Adipocyte (in vitro differentiated cells): ENCODE results near the gene SNED1.

Source experiments
- DNase-seq: peaks from one replicate; pipeline ENCODE4 v3.0.0-alpha.2; 2015; ENCODE audit warnings: low read depth
- H3K27me3 ChIP-seq: replicated peaks from 2 replicates; pipeline ENCODE4 v1.7.0; 2013; ENCODE audit warnings: mild to moderate bottlenecking, low read length, moderate library complexity; ENCODE audit not compliant: control insufficient read depth, insufficient read depth
- H3K36me3 ChIP-seq: 2 replicates; pipeline ENCODE4 v1.7.0; 2013; ENCODE audit warnings: low read length, mild to moderate bottlenecking, moderate library complexity; ENCODE audit not compliant: control insufficient read depth, insufficient read depth, severe bottlenecking
- H3K4me1 ChIP-seq: 2 replicates; pipeline ENCODE4 v1.7.0; 2013; ENCODE audit warnings: mild to moderate bottlenecking, low read length, moderate library complexity; ENCODE audit not compliant: control insufficient read depth, insufficient read depth
- H3K4me3 ChIP-seq: 2 replicates; pipeline ENCODE4 v1.7.0; 2013; ENCODE audit warnings: mild to moderate bottlenecking, low read length, moderate library complexity
- H3K9ac ChIP-seq: 2 replicates; pipeline ENCODE4 v1.7.0; 2013; ENCODE audit warnings: mild to moderate bottlenecking, low read length, moderate library complexity
- H3K9me3 ChIP-seq: 2 replicates; pipeline ENCODE4 v1.7.0; 2013; ENCODE audit warnings: mild to moderate bottlenecking, low read length, moderate library complexity; ENCODE audit not compliant: control insufficient read depth

Gene SNED1

DNA sequence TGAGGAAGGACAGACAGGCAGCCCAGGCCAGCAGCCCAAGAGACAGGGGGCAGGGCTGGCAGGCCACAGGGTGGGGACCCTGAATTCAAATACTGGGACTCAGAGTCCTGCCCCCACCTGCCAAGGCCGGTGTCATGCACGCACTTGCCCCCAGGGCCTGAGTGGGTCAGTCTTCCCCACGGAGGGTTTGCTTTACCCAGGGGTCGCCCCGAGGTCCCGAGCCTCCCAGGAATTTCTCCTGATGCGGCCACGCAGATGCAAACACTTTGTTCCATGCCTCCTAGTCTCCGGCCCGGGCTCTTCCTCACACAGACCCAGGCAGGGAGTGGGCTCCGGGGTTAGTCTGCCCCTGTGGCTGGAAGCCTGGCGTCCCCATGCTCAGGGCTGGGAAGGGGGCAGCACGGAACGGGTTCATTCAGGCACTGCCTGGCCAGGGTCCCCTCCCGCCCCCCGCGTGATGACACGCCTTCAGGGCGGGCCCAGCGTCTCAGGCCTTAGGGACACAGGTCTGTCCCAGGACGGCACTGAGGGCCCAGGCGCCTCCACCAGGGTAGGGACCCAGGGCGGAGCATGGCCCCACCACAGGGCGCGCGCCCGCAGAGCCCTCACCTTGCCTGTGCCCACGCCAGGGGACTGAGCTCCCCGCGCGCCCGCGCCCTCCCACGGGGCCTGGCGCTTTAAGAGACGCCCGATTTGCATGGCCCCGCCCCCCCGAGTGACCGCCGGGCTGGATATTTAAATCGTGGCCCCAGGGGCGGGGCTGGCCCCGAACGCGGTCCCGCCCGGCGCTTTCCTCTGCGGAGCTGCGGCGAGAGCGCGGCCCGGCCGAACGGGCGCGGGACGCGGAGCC lies at the start of gene SNED1:
Gene SNED1 (plus strand): TSS at position 763 of the 850 bp plus-strand sequence. CDS start 220 bp downstream, outside the sequence.
- Histone ChIP-seq H3K4me1 (peaks cover 47% of the 10 kb centered on the region), H3K9me3 (peaks cover under 1% of the 10 kb centered on the region), H3K27me3 (no peaks in the 10 kb centered on the region), H3K9ac (peak within 1 kb of the TSS; percentile 88), H3K4me3 (peak within 1 kb of the TSS; percentile 87), H3K36me3 (peaks cover 21% of the 10 kb centered on the region)
- peak; percentile 94 for DNase-seq

DNA sequence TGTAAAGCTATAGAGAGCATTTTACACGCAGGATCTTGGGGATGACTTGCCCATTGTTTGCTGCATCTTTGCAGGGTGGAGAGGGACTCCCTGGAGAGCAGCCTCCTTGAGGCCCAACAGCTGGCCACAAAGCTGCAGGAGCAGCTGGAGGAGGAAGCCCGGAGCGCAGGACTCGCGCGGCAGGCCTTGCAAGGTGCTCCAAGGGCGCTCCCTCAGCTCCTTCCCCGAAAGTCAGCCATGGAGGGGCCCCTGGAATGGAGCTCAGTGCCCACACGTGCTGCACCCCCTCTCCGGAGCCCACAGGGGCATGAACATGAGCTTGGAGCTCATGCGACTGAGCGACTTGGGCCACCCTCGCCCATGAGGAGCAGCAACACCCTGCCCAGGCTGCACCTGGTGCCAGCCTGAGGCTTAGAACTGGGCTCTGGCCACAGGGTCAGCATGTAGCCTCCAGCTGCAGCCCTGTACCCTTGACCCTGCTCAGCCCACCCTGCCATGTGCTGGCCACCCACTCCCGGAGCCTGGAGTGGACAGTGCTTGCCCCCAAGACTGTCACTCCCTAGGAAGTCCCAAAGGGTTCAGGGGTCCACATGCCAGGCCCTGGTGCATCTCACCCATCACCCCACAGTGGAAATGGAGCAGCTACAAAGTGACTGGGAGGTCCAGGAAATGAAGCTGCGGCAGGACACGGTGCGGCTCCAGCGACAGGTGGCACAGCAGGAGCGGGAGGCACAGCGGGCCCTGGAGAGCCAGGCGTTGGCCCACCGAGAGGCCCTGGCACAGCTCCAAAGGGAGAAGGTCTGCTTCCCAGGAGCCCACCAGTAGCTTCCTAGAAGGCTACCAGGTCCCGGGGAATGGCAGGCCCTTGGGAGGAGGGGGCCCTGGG lies 49.3 kb upstream of the SNED1 start:
- no peak for DNase-seq
- no peaks in the 10 kb centered on the region for H3K4me1 ChIP-seq
- H3K4me3 ChIP-seq, result no peak overlapping the region
- H3K27me3 ChIP-seq, result peaks cover 7% of the 10 kb centered on the region
- H3K36me3 ChIP-seq, result no peaks in the 10 kb centered on the region
- no peak overlapping the region for H3K9ac ChIP-seq
- no peaks in the 10 kb centered on the region for H3K9me3 ChIP-seq

DNA sequence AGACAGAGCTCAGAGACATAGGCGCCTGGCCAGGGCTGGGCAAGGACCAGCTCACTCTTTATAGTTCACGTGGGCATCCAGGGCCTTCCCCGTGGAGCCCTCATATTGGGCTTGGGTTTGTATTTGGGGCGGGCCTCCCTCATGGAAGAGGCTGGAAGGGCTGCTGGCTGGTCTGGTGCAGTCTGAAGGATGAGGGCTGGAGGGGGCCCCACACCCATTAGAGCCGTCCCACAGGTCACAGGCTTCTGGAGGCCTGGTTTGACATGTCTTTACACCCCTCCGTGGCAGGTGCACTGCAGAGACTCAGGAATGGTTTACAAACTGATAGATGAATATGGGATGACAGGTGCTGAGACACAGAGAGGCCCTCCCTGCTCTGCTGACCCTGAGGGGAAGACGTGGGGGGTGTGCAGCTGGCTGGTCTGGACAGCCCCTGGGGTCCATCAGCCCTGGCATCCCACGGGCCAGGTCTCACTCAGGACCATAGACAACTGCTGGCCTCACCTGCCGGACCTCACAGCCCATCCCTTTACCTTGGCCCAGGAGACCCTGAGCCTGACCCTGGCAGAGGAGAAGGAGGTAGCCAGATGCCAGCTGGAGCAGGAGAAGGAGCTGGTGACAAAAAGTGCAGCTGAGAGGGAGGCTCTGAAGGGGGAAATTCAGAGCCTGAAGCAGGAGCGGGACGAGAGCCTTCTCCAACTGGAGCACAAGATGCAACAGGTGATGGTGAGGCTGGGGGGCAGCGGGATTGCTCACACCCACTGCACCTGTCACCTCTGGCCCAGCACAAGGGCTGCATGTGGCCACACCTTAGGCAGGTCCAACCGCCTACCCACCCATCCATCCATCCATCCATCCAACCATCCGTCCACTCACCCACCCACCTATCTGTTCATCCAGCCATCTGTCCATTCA lies 48.4 kb upstream of the SNED1 start:
- DNase-seq, result no peak
- no peak overlapping the region for H3K9ac ChIP-seq
- H3K4me3 ChIP-seq, result no peak overlapping the region
- H3K27me3 ChIP-seq, result peaks cover 7% of the 10 kb centered on the region
- H3K9me3 ChIP-seq, result no peaks in the 10 kb centered on the region
- no peaks in the 10 kb centered on the region for H3K36me3 ChIP-seq
- H3K4me1 ChIP-seq, result no peaks in the 10 kb centered on the region

- H3K9me3 ChIP-seq, result no peaks in the 10 kb centered on the region
- H3K4me3 ChIP-seq, result no peak overlapping the region
- peaks cover 7% of the 10 kb centered on the region for H3K27me3 ChIP-seq
- no peaks in the 10 kb centered on the region for H3K36me3 ChIP-seq
- no peak overlapping the region for H3K9ac ChIP-seq
- DNase-seq, result no peak
- no peaks in the 10 kb centered on the region for H3K4me1 ChIP-seq
Observed at GRCh38 chr2:240951045-240951594, 47.3 kb upstream of the SNED1 start.

DNA sequence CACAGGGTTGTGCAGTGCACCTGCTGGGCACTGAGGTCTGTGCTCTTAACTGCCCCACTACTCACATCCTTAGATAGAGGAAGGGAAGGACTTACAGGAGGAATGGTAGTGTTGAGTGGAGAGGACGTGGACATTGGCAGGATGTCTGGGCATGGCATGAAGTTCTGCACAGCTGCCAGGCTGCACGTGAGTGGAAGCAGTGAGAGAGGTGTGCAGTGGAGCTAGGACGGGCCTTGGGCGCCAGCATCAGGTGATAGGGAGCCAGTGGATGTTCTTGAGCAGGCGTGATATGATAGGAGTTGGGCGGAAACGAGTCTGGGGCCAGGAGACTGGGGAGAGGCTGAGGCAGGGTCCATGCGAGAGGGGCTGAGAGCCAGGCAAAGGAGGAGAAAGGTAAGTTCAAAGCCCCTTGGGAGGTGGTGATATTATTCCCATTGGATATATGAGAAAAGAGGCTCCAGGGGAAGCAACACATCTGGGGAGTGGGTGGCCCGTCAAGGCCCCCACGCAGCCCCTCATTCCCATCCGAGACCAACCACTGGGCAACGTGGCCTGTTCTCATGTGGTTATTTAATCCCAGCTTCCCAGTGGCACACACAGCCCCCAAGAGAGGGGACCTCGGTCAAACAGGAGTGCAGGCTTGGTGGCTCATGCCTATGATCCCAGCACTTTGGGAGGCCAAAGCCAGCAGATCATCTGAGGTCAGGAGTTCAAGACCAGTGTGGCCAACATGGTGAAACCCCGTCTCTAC lies 45.7 kb upstream of the SNED1 start:
- Histone ChIP-seq H3K9me3 (no peaks in the 10 kb centered on the region), H3K36me3 (no peaks in the 10 kb centered on the region), H3K9ac (no peak overlapping the region), H3K27me3 (peaks cover 7% of the 10 kb centered on the region), H3K4me1 (peaks cover 1% of the 10 kb centered on the region), H3K4me3 (no peak overlapping the region)
- no peak for DNase-seq

GRCh38 chr2:240953426-240954410 lies 44.7 kb upstream of the SNED1 start:
- no peaks in the 10 kb centered on the region for H3K9me3 ChIP-seq

GRCh38 chr2:240954436-240955305 lies 43.7 kb upstream of the SNED1 start:
- Histone ChIP-seq H3K4me3 (no peak overlapping the region), H3K36me3 (no peaks in the 10 kb centered on the region), H3K9me3 (no peaks in the 10 kb centered on the region), H3K27me3 (peaks cover 9% of the 10 kb centered on the region), H3K4me1 (peaks cover 9% of the 10 kb centered on the region), H3K9ac (no peak overlapping the region)
- DNase-seq, result no peak

More at GRCh38 chr2:240953426-240954410, 44.7 kb upstream of the SNED1 start:
- no peak overlapping the region for H3K9ac ChIP-seq
- no peak overlapping the region for H3K4me3 ChIP-seq
- H3K36me3 ChIP-seq, result no peaks in the 10 kb centered on the region
- DNase-seq, result no peak
- H3K27me3 ChIP-seq, result peaks cover 9% of the 10 kb centered on the region
- H3K4me1 ChIP-seq, result peaks cover 9% of the 10 kb centered on the region

- peaks cover 18% of the 10 kb centered on the region for H3K4me1 ChIP-seq
- H3K36me3 ChIP-seq, result no peaks in the 10 kb centered on the region
- no peak overlapping the region for H3K4me3 ChIP-seq
- H3K27me3 ChIP-seq, result peaks cover 9% of the 10 kb centered on the region
- no peaks in the 10 kb centered on the region for H3K9me3 ChIP-seq
- DNase-seq, result no peak
- no peak overlapping the region for H3K9ac ChIP-seq
Observed at GRCh38 chr2:240955306-240956170, 42.9 kb upstream of the SNED1 start.
